PC-9 (cell line): ENCODE results near the gene CEP41.

Experiments
- CTCF ChIP-seq: fragments of 200-600 bp; sonication (generic); conservative IDR thresholded peaks from 2 replicates; pipeline ENCODE4 v1.6.1; 2017; ENCODE audit warnings: mixed run types, antibody characterized with exemption, mild to moderate bottlenecking, moderate library complexity
- EZH2 ChIP-seq: fragments of 200-600 bp; sonication (generic); IDR thresholded peaks from 2 replicates; pipeline ENCODE4 v1.8.0; 2017; ENCODE audit warnings: antibody characterized with exemption, low read depth

DNA sequence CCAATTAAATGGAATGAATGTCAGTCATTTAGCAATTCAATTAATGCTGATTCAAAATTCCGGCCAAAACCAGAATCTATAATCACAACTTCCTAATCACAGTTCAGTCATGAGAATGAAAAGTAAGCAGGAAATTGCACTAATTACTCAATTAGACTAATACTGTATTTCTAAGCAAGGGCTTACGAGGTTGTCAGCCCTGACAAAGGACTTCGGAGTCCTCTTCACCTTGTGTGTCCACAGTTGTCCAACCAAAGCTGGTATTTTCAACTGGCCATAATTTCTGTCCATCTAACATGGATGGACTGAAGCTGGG lies 43.1 kb downstream of the CEP41 start:
- TF ChIP-seq CTCF (no peak), EZH2 (no peak)
